Lower lobe of right lung (tissue), 2 donors: ENCODE results near the gene PIGU. TPM values are rescaled to one million over a fixed set of nuclear protein-coding genes. Genes with fewer than 3 reads are reported as not detected.

Experiments
- ATAC-seq, 2 donors: fragments of 200-7000 bp; cut with Tn5 transposase; one replicate each; pipeline ENCODE4 v1.9.1; 2020 to 2022; ENCODE audit warnings: mild to moderate bottlenecking in 2 of 2, moderate library complexity in 2 of 2
- DNase-seq: peaks from one replicate; pipeline ENCODE4 v3.0.0-alpha.2; 2020
- H3K27ac ChIP-seq: fragments of 200-600 bp; one replicate; pipeline ENCODE4 v1.8.0; 2022
- H3K27me3 ChIP-seq: fragments of 200-600 bp; one replicate; pipeline ENCODE4 v1.8.0; 2022; ENCODE audit warnings: low read depth
- H3K36me3 ChIP-seq: fragments of 200-600 bp; one replicate; pipeline ENCODE4 v1.8.0; 2022; ENCODE audit warnings: mild to moderate bottlenecking
- H3K4me1 ChIP-seq: fragments of 200-600 bp; one replicate; pipeline ENCODE4 v1.8.0; 2022
- H3K4me3 ChIP-seq: fragments of 200-600 bp; one replicate; pipeline ENCODE4 v1.8.0; 2022; ENCODE audit warnings: mild to moderate bottlenecking
- H3K9me3 ChIP-seq: fragments of 200-600 bp; one replicate; pipeline ENCODE4 v1.8.0; 2022
- CTCF ChIP-seq: fragments of 200-600 bp; IDR thresholded peaks from one replicate; pipeline ENCODE4 v1.8.0; 2022; ENCODE audit warnings: antibody characterized with exemption, mild to moderate bottlenecking
- intact Hi-C: fragments of 100-400 bp; cut with DNase I; formaldehyde crosslinking; loops from one replicate; pipeline ENCODE4 v1.11.0; 2022
- total RNA-seq: library from RNA; stranded (reverse); fragmentation: NEBNext Ultra II Directional; extraction: Animal tissue kit (Norgen Biotek cat#: 25700); gene quantifications from one replicate; pipeline ENCODE4 v1.2.1, GENCODE V29; 2021
- donor health status: DM: no; HTN: yes; CAD: no; lungs with severe emphysema.

The PIGU gene
- total RNA-seq, 1 donor from 2014 or later: 13.8 TPM

DNA sequence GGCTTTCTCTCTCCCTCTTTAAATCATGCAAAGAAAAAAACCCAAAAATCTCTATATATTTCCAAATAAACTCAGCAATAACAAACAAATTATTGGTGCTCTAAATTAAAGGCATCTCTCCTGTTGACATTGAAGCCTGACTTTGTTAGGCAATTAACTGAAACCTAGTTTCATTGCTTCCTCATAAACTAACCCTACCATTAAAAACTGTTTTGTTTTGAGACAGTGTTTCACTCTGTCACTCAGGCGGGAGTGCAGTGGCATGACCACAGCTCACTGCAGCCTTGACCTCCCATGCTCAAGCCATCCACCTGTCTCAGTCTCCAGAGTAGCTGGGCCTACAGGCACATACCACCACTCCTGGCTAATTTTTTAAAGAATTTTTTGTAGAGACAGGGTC is 34.9 kb downstream of the PIGU start:
- Histone ChIP-seq H3K4me1 (no peaks in the 10 kb centered on the region), H3K27me3 (no peaks in the 10 kb centered on the region), H3K4me3 (no peak overlapping the region), H3K36me3 (peaks cover 20% of the 10 kb centered on the region), H3K27ac (no peak overlapping the region), H3K9me3 (no peaks in the 10 kb centered on the region)
- no peak for ATAC-seq
- no peak for DNase-seq
- intact Hi-C loops: no loop called here
- no peak for TF ChIP-seq CTCF

DNA sequence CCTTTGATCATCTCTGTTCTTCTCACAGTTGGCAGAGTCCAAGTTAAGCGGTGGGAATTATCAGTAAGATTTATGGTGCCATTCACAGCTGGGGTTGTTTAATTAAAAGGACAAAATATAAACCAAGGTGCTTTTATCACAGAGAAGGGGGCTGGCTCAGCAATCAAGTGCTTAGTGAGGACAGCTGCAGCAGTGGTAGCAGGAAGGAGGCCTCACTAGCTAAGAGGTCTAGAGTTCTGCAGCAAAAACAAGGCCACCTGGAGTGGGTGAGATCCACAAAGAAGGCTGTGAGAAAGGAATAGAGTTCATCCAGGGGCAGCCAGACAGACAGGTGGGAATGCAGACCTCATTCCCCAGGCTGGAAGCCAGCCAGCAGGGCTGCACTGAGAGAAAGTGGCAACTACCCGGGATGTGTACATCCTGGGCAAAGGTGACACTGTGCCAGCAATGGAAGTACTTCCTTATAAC is 37.1 kb downstream of the PIGU start:
- H3K4me3 ChIP-seq: no peak overlapping the region
- DNase-seq (no peak), ATAC-seq (no peak)
- H3K27me3 ChIP-seq: no peaks in the 10 kb centered on the region
- H3K4me1 ChIP-seq: no peaks in the 10 kb centered on the region
- no peak overlapping the region for H3K27ac ChIP-seq
- peaks cover 34% of the 10 kb centered on the region for H3K36me3 ChIP-seq
- no peaks in the 10 kb centered on the region for H3K9me3 ChIP-seq
- intact Hi-C loops: no loop called here
- no peak for TF ChIP-seq CTCF

GRCh38 chr20:34638532-34638931 is 38.4 kb downstream of the PIGU start:
- H3K36me3 ChIP-seq: peaks cover 43% of the 10 kb centered on the region
- H3K4me3 ChIP-seq: no peak overlapping the region
- DNase-seq (no peak), ATAC-seq (no peak)
- TF ChIP-seq CTCF: no peak
- no peak overlapping the region for H3K27ac ChIP-seq
- no peaks in the 10 kb centered on the region for H3K27me3 ChIP-seq
- intact Hi-C loops: no loop called here
- H3K4me1 ChIP-seq: no peaks in the 10 kb centered on the region
- no peaks in the 10 kb centered on the region for H3K9me3 ChIP-seq

- ATAC-seq (no peak), DNase-seq (no peak)
- TF ChIP-seq CTCF: no peak
- Histone ChIP-seq H3K27ac (peak overlapping the region; percentile 53), H3K36me3 (peaks cover 43% of the 10 kb centered on the region), H3K4me1 (no peaks in the 10 kb centered on the region), H3K9me3 (no peaks in the 10 kb centered on the region), H3K4me3 (no peak overlapping the region), H3K27me3 (no peaks in the 10 kb centered on the region)
- intact Hi-C loops: no loop called here
These were observed 38.9 kb downstream of the PIGU start for GRCh38 chr20:34638039-34638292.

DNA sequence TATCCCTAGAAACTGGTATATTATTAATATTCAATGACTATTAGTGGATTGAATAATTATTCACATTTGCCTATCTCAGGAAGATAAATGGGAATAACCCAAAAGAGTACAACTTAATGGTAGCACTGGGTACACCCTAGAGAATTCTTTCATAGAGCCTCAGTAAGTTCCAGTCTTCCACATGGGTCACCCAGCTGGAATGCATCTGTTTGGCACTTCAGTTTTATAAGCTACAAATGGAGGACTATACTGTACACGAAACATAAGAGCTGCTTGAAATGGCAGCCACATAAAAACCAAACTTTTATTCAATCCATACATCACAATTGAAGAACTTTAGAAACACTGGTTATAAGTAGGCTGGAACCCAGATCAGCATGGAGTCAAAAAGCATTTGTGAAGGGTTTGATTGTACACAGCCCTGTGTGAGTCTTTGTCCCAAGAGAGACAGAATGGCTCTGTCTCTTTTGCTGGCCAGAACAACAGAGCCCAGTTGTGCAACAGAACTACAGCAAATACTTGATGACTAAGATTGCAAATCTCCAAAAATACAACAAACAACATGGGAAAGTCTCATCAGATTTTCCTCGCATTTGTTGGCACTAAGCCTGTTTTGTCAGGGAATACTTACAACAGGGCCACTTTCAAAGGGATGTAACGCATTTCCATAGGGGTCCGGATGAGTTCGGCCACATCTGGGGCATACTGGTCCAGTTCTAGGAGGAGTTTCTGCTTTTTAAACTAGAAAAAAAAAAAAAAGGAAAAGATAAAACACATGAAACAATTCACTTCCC is 39.5 kb downstream of the PIGU start:
- H3K27ac ChIP-seq: peak overlapping the region; percentile 53
- H3K4me1 ChIP-seq: no peaks in the 10 kb centered on the region
- ATAC-seq (no peak), DNase-seq (no peak)
- no peaks in the 10 kb centered on the region for H3K27me3 ChIP-seq
- H3K9me3 ChIP-seq: no peaks in the 10 kb centered on the region
- TF ChIP-seq CTCF: no peak
- no peak overlapping the region for H3K4me3 ChIP-seq
- intact Hi-C loops: no loop called here
- H3K36me3 ChIP-seq: peaks cover 45% of the 10 kb centered on the region
